Large intestine (tissue), 3 donors: Measurements from ENCODE around the gene GFRA4. TPM values are rescaled to one million over a fixed set of nuclear protein-coding genes. Genes with fewer than 3 reads are reported as not detected.
"Not testable (repeated sequence)": the region's sequence is repeated elsewhere in the genome, so short reads cannot be mapped to it uniquely, and the experiment has no call there.

Source experiments
- DNase-seq, 2 donors: peaks; one replicate each; pipeline versions ENCODE4 v3.0.0 to v3.0.0-alpha.2; 2013
- H3K27ac ChIP-seq: one replicate; pipeline ENCODE4 v1.5.1; 2013; ENCODE audit warnings: low read length
- H3K27me3 ChIP-seq: 2 replicates; pipeline ENCODE4 v1.6.1; 2013; ENCODE audit warnings: low read length; ENCODE audit not compliant: control insufficient read depth, insufficient read depth
- H3K36me3 ChIP-seq: 2 replicates; pipeline ENCODE4 v1.6.1; 2013; ENCODE audit warnings: low read length; ENCODE audit not compliant: control insufficient read depth, insufficient read depth
- H3K4me1 ChIP-seq: one replicate; pipeline ENCODE4 v1.6.1; 2013; ENCODE audit warnings: low read length; ENCODE audit not compliant: control insufficient read depth, insufficient read depth
- H3K4me3 ChIP-seq: one replicate; pipeline ENCODE4 v1.5.1; 2013; ENCODE audit warnings: low read length
- H3K9me3 ChIP-seq: one replicate; pipeline ENCODE4 v1.6.1; 2013; ENCODE audit warnings: mild to moderate bottlenecking, low read depth, low read length, moderate library complexity; ENCODE audit not compliant: control insufficient read depth
- WGBS: methylation state at CpG from one replicate; pipeline ENCODE4 v1.1.5; 2013; ENCODE audit warnings: low lambda C conversion rate; ENCODE audit not compliant: insufficient coverage; 5-methylcytosine and 5-hydroxymethylcytosine counted together
- polyA plus RNA-seq: library from polyadenylated mRNA; unstranded; fragments of 120-200 nt; gene quantifications from one replicate; pipeline ENCODE4 v1.2.1, GENCODE V29; 2013

GFRA4 gene
- polyA plus RNA-seq, 1 donor, result not detected

DNA sequence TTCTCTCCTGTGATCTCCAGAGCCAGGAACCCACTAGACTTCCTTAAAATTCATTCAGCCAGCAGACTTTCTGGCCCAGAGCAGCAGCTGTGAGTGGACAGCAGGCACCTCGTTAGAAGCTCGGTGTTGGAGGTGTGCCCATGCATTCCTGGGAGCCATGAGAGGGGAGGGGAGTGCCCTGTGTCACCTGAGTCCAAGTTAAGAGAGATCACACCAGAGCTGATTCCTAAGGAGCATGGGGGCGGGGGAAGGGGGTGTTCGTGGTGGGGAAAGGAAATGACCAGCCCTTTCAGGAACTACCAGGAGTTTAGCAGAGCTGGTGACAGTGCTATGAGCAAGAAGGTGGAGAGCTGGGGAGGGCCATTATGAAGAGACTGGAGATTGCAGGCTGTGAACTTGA lies 46.9 kb downstream of the GFRA4 start:
- WGBS, result no CpG with 5 or more reads among the region's 4 CpGs
- H3K4me1 ChIP-seq, result no peaks in the 10 kb centered on the region
- peaks cover 25% of the 10 kb centered on the region for H3K36me3 ChIP-seq
- H3K4me3 ChIP-seq, result no peak overlapping the region
- H3K27me3 ChIP-seq, result no peaks in the 10 kb centered on the region
- no peak overlapping the region for H3K27ac ChIP-seq
- H3K9me3 ChIP-seq, result no peaks in the 10 kb centered on the region
- DNase-seq, result no peak

DNA sequence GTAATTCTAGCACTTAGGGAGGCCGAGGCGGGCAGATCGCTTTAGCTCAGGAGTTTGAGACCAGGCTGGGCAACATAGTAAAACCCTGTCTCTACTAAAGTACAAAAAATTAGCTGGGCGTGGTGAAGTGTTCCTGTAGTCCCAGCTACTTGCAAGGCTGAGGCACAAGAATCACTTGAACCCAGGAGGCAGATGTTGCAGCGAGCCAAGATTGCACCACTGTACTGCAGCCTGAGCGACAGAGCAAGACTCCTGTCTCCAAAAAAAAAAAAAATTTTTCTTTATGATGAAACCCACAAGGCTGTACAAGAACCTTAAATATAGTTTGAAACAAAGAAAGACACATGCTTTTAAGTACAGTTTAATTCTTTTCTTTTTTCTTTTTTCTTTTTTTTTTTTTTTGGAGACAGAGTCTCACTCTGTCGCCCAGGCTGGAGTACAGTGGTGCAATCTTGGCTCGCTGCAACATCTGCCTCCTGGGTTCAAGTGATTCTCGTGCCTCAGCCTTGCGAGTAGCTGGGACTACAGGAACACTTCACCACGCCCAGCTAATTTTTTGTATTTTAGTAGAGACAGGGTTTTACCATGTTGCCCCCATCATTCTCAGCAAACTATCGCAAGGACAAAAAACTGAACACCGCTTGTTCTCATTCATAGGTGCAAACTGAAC lies 47.9 kb downstream of the GFRA4 start:
- H3K36me3 ChIP-seq, result peaks cover 25% of the 10 kb centered on the region
- not testable (repeated sequence) for DNase-seq, H3K27ac ChIP-seq, H3K9me3 ChIP-seq, H3K4me1 ChIP-seq, H3K4me3 ChIP-seq, H3K27me3 ChIP-seq
- WGBS, result 100% methylated on average over 2 of the region's 13 CpGs

DNA sequence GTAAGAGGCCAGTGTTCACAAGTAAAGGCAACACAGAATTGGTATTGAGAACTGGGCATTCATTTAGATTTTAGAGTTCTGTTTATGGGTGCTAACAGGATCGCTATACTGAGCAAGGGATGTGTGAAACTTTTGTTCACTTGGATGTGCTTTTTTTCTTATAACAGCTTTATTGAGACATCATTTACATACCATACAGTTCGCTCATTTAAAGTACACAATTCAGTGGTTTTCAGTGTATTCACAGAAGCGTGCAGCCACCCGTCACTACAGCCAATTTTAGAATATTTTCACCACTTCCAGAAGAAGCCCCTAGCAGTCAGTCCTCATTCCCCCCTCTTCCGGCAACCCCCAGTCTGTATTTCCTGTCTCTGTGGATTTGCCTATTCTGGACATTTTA lies 48.7 kb downstream of the GFRA4 start:
- no CpG with 5 or more reads among the region's 5 CpGs for WGBS
- no peak overlapping the region for H3K4me3 ChIP-seq
- no peaks in the 10 kb centered on the region for H3K9me3 ChIP-seq
- peaks cover 29% of the 10 kb centered on the region for H3K36me3 ChIP-seq
- H3K4me1 ChIP-seq, result no peaks in the 10 kb centered on the region
- H3K27ac ChIP-seq, result no peak overlapping the region
- no peaks in the 10 kb centered on the region for H3K27me3 ChIP-seq
- DNase-seq, result no peak

DNA sequence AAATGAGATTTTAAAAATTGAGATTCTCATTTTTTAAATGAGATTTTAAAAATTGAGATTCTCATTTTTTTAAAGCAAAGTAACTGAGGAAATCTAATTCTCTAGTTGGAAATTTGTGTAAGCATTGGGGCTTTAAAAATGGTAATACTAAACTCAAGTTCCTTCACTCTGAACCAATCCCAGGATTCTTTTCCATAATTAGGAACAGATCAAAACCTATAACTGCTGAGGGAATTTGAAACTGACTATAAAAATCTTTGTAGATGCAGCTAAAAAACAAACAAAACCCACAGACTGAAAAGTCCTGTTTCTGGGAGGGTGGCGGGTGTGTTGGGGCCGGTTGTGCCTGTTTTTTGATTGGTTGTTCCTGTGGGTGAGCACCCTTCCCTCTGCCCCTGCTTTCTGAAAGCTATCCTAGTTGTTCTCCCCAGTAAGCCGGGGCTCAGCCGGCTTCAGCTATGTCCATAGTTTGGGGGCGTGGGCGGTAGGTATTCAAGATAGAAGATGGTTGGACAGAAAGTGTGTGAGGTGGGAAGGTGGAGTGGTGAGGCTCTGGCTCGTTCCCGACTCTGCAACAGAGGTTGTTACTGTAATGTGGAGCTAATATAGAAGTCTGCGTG lies 49.3 kb downstream of the GFRA4 start:
- Histone ChIP-seq H3K9me3 (no peaks in the 10 kb centered on the region), H3K36me3 (peaks cover 27% of the 10 kb centered on the region), H3K4me1 (no peaks in the 10 kb centered on the region), H3K27me3 (no peaks in the 10 kb centered on the region), H3K4me3 (no peak overlapping the region), H3K27ac (no peak overlapping the region)
- DNase-seq, result no peak
- WGBS, result 100% methylated on average over 1 of the region's 9 CpGs

DNA sequence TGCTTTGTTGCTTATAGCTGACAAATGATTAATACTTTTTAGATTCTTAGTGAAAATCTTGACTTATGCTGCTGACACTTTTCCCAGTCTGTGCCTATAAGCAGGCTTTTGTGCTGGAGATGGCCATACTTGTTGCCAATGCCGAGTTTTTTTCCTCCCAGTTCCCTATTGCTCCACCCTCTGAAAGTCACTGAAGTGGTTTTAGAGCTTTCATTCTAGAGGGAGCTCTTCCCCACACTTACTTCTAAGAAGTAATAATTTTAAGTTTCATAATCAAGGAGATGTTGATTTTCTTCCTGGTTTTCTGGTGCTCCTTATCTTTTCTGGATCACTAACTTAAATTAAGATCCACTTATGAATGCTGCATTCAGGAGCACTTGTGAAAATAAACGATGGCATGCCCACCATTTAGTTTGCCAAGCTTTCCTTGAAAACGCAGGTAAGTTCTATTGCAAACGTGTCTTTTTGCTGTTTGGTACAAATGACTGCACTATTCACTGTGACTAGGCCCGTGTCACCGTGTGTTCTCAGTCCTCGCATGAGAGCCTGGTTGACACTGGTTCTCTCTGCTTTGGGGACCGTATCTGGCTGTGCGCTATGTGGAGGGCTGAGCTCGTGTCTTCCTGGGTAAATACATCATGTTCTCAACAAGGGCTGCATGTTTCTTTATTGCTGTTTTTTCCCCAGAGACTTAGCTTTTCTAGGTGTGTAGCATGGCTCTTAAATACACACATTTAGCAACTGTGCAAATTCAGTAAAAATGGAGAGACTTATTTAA lies 50.2 kb downstream of the GFRA4 start:
- Histone ChIP-seq H3K4me1 (no peaks in the 10 kb centered on the region), H3K27ac (no peak overlapping the region), H3K36me3 (peaks cover 27% of the 10 kb centered on the region), H3K4me3 (no peak overlapping the region), H3K9me3 (no peaks in the 10 kb centered on the region), H3K27me3 (no peaks in the 10 kb centered on the region)
- no peak for DNase-seq
- 87% methylated on average over 3 of the region's 10 CpGs for WGBS

DNA sequence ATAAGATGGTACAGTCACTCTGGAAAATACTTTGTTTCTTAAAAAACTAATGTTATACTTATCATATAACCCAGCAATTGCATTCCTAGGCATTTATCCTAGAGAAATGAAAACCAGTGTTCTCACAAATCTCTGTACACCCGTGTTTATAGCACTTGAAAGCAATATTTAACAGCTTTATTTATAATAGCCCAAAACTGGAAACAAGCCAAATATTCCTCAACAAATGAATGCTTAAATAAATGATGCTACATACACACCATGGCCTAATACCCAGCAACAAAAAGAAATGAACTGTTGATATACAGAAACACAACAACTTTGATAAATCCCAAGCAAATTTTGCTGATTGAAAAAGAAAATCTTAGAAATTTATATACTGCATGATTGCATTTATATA lies 51.3 kb downstream of the GFRA4 start:
- Histone ChIP-seq H3K4me1 (no peaks in the 10 kb centered on the region), H3K27me3 (no peaks in the 10 kb centered on the region), H3K36me3 (peaks cover 28% of the 10 kb centered on the region), H3K4me3 (no peak overlapping the region), H3K27ac (no peak overlapping the region), H3K9me3 (no peaks in the 10 kb centered on the region)
- no CpG with 5 or more reads among the region's 1 CpG for WGBS
- DNase-seq, result no peak

Other genes with a start within 250 kb of the GFRA4 start
- 89.2 TPM for gene ATRN, start 192.4 kb downstream of the GFRA4 start, polyA plus RNA-seq
- 15.5 TPM for gene ADAM33, start 18.6 kb upstream of the GFRA4 start, polyA plus RNA-seq
- gene SIGLEC1, start 49.2 kb upstream of the GFRA4 start, polyA plus RNA-seq, result 4.3 TPM
- gene HSPA12B, start 69.3 kb upstream of the GFRA4 start, polyA plus RNA-seq, result 6.3 TPM
- 20.5 TPM for gene ADISSP, start 104.4 kb upstream of the GFRA4 start, polyA plus RNA-seq
- gene SPEF1, start 118.0 kb upstream of the GFRA4 start, polyA plus RNA-seq, result 0.19 TPM
- gene CENPB, start 123.3 kb upstream of the GFRA4 start, polyA plus RNA-seq, result 57.5 TPM
- 34.3 TPM for gene CDC25B, start 132.9 kb upstream of the GFRA4 start, polyA plus RNA-seq
- gene AP5S1, start 157.1 kb upstream of the GFRA4 start, polyA plus RNA-seq, result 8.2 TPM
- gene MAVS, start 183.4 kb upstream of the GFRA4 start, polyA plus RNA-seq, result 28.4 TPM
- 24.3 TPM for gene PANK2, start 226.0 kb upstream of the GFRA4 start, polyA plus RNA-seq